H1 (cell line): Measurements from ENCODE around the gene TUBGCP3. TPM values are rescaled to one million over a fixed set of nuclear protein-coding genes. Genes with fewer than 3 reads are reported as not detected.

Experiments
- BACH1 ChIP-seq: IDR thresholded peaks from 2 replicates; pipeline ENCODE4 v1.6.1; 2012; ENCODE audit warnings: low read length, improper control_type of control experiment
- E2F6 ChIP-seq: IDR thresholded peaks from 2 replicates; pipeline ENCODE4 v1.6.1; 2012; ENCODE audit warnings: inconsistent platforms
- JUND ChIP-seq: IDR thresholded peaks from 2 replicates; pipeline ENCODE4 v1.6.1; 2011; ENCODE audit warnings: mild to moderate bottlenecking, improper control_type of control experiment, low read length
- PHF8 ChIP-seq: fragments of 200-600 bp; sonication (generic); conservative IDR thresholded peaks from 2 replicates; pipeline ENCODE4 v1.7.1; 2012; ENCODE audit warnings: low read depth, mild to moderate bottlenecking, inconsistent platforms, low read length, moderate library complexity
- RAD21 ChIP-seq, 2 experiments: IDR thresholded peaks in 1 of 2; conservative IDR thresholded peaks in 1 of 2; 2 replicates each; pipeline ENCODE4 v1.6.1; 2011; ENCODE audit warnings: low read depth in 2 of 2, low read length in 2 of 2, improper control_type of control experiment in 1 of 2, inconsistent platforms in 1 of 2, mild to moderate bottlenecking in 1 of 2, moderate library complexity in 1 of 2
- SIN3A ChIP-seq, 2 experiments: IDR thresholded peaks in 1 of 2; conservative IDR thresholded peaks in 1 of 2; 2 replicates each; pipeline ENCODE4 v1.6.1; 2011 to 2012; ENCODE audit warnings: low read length in 2 of 2, improper control_type of control experiment in 1 of 2, low read depth in 1 of 2, mild to moderate bottlenecking in 1 of 2
- SUZ12 ChIP-seq: fragments of 200-600 bp; sonication (generic); IDR thresholded peaks from 2 replicates; pipeline ENCODE4 v1.6.1; 2012; ENCODE audit warnings: mild to moderate bottlenecking, inconsistent platforms, low read length, moderate library complexity, mixed read lengths
- TEAD4 ChIP-seq: IDR thresholded peaks from 2 replicates; pipeline ENCODE4 v1.6.1; 2012; ENCODE audit warnings: low read depth, low read length, inconsistent platforms, mixed read lengths
- polyA plus RNA-seq, 7 experiments: library from polyadenylated mRNA; depleted of rRNA in 3 of 7; stranded (reverse) in 5 of 7; unstranded in 2 of 7; fragments of >200 nt in 5 of 7; fragments of 200-250 nt in 2 of 7; gene quantifications; 1 replicate in 5 of 7; 2 replicates in 1 of 7; 4 replicates in 1 of 7; pipeline versions ENCODE4 v1.2.1 to v1.2.3, GENCODE V29; 2011 to 2013; ENCODE audit warnings: missing spikeins in 2 of 7, mixed read lengths in 2 of 7
- total RNA-seq: library from RNA; stranded (reverse); fragmentation: NEBNext Ultra II Directional; extraction: Animal tissue kit (Norgen Biotek cat#: 25700); gene quantifications from 2 replicates; pipeline ENCODE4 v1.2.1, GENCODE V29; 2021
- TF ChIP-seq, protein P1 (sequence below): fragments of 300-600 bp; sonication (generic); IDR thresholded peaks from 2 replicates; pipeline ENCODE4 v1.7.1; 2012; ENCODE audit warnings: low read length, moderate library complexity, mild to moderate bottlenecking, inconsistent platforms; ENCODE audit not compliant: insufficient replicate concordance

TUBGCP3 gene
- total and polyA plus RNA-seq, 2 of the 8 experiments (the other 6 are each of a cell fraction or from before 2014, with no cell fraction given) = 27.0 to 31.7 TPM

DNA sequence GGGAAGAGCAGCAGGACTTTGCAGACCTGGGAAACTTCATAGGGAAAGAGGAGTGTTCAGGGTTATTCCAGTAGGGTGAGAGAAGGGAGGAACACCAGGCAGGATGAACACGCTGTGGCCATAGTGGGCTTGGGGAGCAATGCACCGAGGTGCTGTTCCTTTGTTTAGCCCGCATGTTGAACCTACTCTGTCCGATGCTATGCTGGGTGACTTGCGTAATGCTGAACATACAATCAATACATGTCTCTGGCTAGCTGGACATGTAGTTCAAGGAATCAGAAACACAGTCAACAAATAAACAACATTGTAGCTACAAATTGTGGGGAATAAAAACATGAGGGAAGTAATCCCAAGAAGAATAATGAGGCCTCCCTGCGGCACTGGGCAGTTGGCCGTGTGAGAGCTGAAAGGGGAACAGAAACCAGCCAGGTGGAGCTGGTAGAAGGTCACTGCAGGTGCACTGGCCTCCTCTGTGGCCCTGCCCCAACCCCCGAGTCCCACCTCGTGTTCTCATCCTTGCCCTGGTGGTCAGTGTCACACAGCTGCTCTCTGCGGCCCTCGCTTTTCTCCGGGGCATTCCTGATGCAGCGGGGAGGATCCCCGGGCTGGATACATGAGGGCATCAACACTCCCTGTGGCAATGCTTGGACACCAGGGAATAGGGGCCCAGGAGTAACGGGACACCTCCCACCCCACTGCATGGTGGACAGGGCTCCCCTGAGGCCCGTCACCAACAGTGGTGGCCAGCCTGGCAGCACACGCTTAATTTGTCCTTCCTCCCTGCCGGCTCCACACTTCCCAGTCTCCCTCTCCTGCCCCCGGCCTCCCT is 36.9 kb upstream of the TUBGCP3 start (continued):
- TF ChIP-seq, protein P1, sequence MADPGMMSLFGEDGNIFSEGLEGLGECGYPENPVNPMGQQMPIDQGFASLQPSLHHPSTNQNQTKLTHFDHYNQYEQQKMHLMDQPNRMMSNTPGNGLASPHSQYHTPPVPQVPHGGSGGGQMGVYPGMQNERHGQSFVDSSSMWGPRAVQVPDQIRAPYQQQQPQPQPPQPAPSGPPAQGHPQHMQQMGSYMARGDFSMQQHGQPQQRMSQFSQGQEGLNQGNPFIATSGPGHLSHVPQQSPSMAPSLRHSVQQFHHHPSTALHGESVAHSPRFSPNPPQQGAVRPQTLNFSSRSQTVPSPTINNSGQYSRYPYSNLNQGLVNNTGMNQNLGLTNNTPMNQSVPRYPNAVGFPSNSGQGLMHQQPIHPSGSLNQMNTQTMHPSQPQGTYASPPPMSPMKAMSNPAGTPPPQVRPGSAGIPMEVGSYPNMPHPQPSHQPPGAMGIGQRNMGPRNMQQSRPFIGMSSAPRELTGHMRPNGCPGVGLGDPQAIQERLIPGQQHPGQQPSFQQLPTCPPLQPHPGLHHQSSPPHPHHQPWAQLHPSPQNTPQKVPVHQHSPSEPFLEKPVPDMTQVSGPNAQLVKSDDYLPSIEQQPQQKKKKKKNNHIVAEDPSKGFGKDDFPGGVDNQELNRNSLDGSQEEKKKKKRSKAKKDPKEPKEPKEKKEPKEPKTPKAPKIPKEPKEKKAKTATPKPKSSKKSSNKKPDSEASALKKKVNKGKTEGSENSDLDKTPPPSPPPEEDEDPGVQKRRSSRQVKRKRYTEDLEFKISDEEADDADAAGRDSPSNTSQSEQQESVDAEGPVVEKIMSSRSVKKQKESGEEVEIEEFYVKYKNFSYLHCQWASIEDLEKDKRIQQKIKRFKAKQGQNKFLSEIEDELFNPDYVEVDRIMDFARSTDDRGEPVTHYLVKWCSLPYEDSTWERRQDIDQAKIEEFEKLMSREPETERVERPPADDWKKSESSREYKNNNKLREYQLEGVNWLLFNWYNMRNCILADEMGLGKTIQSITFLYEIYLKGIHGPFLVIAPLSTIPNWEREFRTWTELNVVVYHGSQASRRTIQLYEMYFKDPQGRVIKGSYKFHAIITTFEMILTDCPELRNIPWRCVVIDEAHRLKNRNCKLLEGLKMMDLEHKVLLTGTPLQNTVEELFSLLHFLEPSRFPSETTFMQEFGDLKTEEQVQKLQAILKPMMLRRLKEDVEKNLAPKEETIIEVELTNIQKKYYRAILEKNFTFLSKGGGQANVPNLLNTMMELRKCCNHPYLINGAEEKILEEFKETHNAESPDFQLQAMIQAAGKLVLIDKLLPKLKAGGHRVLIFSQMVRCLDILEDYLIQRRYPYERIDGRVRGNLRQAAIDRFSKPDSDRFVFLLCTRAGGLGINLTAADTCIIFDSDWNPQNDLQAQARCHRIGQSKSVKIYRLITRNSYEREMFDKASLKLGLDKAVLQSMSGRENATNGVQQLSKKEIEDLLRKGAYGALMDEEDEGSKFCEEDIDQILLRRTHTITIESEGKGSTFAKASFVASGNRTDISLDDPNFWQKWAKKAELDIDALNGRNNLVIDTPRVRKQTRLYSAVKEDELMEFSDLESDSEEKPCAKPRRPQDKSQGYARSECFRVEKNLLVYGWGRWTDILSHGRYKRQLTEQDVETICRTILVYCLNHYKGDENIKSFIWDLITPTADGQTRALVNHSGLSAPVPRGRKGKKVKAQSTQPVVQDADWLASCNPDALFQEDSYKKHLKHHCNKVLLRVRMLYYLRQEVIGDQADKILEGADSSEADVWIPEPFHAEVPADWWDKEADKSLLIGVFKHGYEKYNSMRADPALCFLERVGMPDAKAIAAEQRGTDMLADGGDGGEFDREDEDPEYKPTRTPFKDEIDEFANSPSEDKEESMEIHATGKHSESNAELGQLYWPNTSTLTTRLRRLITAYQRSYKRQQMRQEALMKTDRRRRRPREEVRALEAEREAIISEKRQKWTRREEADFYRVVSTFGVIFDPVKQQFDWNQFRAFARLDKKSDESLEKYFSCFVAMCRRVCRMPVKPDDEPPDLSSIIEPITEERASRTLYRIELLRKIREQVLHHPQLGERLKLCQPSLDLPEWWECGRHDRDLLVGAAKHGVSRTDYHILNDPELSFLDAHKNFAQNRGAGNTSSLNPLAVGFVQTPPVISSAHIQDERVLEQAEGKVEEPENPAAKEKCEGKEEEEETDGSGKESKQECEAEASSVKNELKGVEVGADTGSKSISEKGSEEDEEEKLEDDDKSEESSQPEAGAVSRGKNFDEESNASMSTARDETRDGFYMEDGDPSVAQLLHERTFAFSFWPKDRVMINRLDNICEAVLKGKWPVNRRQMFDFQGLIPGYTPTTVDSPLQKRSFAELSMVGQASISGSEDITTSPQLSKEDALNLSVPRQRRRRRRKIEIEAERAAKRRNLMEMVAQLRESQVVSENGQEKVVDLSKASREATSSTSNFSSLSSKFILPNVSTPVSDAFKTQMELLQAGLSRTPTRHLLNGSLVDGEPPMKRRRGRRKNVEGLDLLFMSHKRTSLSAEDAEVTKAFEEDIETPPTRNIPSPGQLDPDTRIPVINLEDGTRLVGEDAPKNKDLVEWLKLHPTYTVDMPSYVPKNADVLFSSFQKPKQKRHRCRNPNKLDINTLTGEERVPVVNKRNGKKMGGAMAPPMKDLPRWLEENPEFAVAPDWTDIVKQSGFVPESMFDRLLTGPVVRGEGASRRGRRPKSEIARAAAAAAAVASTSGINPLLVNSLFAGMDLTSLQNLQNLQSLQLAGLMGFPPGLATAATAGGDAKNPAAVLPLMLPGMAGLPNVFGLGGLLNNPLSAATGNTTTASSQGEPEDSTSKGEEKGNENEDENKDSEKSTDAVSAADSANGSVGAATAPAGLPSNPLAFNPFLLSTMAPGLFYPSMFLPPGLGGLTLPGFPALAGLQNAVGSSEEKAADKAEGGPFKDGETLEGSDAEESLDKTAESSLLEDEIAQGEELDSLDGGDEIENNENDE = no peak
- TF ChIP-seq JUND (no peak), RAD21 (IDR thresholded peaks at IDR 0.05 in 1 of 2, conservative IDR thresholded peaks at IDR 0.05 in 1 of 2; ENCODE audit: low read depth in 2 of 2, low read length in 2 of 2) (no peak), BACH1 (no peak), PHF8 (no peak), E2F6 (no peak), SUZ12 (no peak), TEAD4 (no peak), SIN3A (conservative IDR thresholded peaks at IDR 0.05 in 1 of 2, IDR thresholded peaks at IDR 0.05 in 1 of 2; ENCODE audit: low read depth in 1 of 2, low read length in 2 of 2) (no peak)
